Colonic mucosa (tissue), 4 donors: Measurements from ENCODE around the gene CILP2. TPM values are rescaled to one million over a fixed set of nuclear protein-coding genes. Genes with fewer than 3 reads are reported as not detected.

Experiments
- DNase-seq: peaks from one replicate; pipeline ENCODE4 v3.0.0-alpha.2; 2020
- H3K27ac ChIP-seq: fragments of 200-600 bp; one replicate; pipeline ENCODE4 v1.8.0; 2021
- H3K27me3 ChIP-seq: fragments of 200-600 bp; one replicate; pipeline ENCODE4 v1.8.0; 2021
- H3K36me3 ChIP-seq: fragments of 200-600 bp; one replicate; pipeline ENCODE4 v1.8.0; 2021
- H3K4me1 ChIP-seq: fragments of 200-600 bp; one replicate; pipeline ENCODE4 v1.8.0; 2021; ENCODE audit warnings: mild to moderate bottlenecking
- H3K4me3 ChIP-seq: fragments of 200-600 bp; one replicate; pipeline ENCODE4 v1.8.0; 2021
- H3K9ac ChIP-seq, 2 donors: one replicate each; pipeline ENCODE4 v1.7.0; 2013; ENCODE audit warnings: control low read depth in 2 of 2, low read depth in 2 of 2, low read length in 2 of 2
- H3K9me3 ChIP-seq: fragments of 200-600 bp; one replicate; pipeline ENCODE4 v1.8.0; 2021
- CTCF ChIP-seq: fragments of 200-600 bp; IDR thresholded peaks from one replicate; pipeline ENCODE4 v1.8.0; 2022; ENCODE audit warnings: antibody characterized with exemption, mild to moderate bottlenecking
- intact Hi-C: fragments of 100-400 bp; cut with DNase I; formaldehyde crosslinking; loops from one replicate; pipeline ENCODE4 v1.14.1; 2022
- total RNA-seq, 2 donors: library from RNA; stranded (reverse); fragmentation: NEBNext Ultra II Directional in 1 of 2; extraction: Animal tissue kit (Norgen Biotek cat#: 25700) in 1 of 2; gene quantifications; one replicate each; pipeline ENCODE4 v1.2.1, GENCODE V29; 2021
- donor health status: healthy.
- donor health status: DM: no; HTN: no; CAD: no.
- donor health status: DM: no; HTN: no; CAD: no.

CILP2 gene
- total RNA-seq, 2 donors from 2014 or later: 0.05 to 0.35 TPM

GRCh38 chr19:19563348-19563848 lies 25.3 kb downstream of the CILP2 start:
- Histone ChIP-seq H3K27me3 (no peaks in the 10 kb centered on the region), H3K9ac (no peak overlapping the region), H3K27ac (no peak overlapping the region), H3K4me1 (no peaks in the 10 kb centered on the region), H3K4me3 (no peak overlapping the region), H3K9me3 (no peaks in the 10 kb centered on the region), H3K36me3 (no peaks in the 10 kb centered on the region)
- intact Hi-C loops: no loop called here
- no peak for DNase-seq
- no peak for TF ChIP-seq CTCF

- TF ChIP-seq CTCF: no peak
- no peak for DNase-seq
- Histone ChIP-seq H3K4me3 (no peak overlapping the region), H3K36me3 (no peaks in the 10 kb centered on the region), H3K27me3 (no peaks in the 10 kb centered on the region), H3K4me1 (no peaks in the 10 kb centered on the region), H3K27ac (no peak overlapping the region), H3K9me3 (no peaks in the 10 kb centered on the region), H3K9ac (no peak overlapping the region)
- intact Hi-C loops: no loop called here
Observed at GRCh38 chr19:19566306-19566705, 28.2 kb downstream of the CILP2 start.

GRCh38 chr19:19567391-19567790 lies 29.3 kb downstream of the CILP2 start:
- no peaks in the 10 kb centered on the region for H3K27me3 ChIP-seq
- H3K4me1 ChIP-seq: no peaks in the 10 kb centered on the region
- no peak overlapping the region for H3K27ac ChIP-seq
- H3K9me3 ChIP-seq: no peaks in the 10 kb centered on the region
- intact Hi-C loops: no loop called here
- H3K9ac ChIP-seq: no peak overlapping the region
- H3K36me3 ChIP-seq: no peaks in the 10 kb centered on the region
- no peak overlapping the region for H3K4me3 ChIP-seq
- no peak for TF ChIP-seq CTCF
- DNase-seq: no peak

- no peak for DNase-seq
- Histone ChIP-seq H3K9ac (no peak overlapping the region), H3K36me3 (no peaks in the 10 kb centered on the region), H3K9me3 (no peaks in the 10 kb centered on the region), H3K27ac (no peak overlapping the region), H3K27me3 (no peaks in the 10 kb centered on the region), H3K4me1 (no peaks in the 10 kb centered on the region), H3K4me3 (no peak overlapping the region)
- intact Hi-C loops: no loop called here
- no peak for TF ChIP-seq CTCF
Observed at GRCh38 chr19:19568802-19569756, 31.0 kb downstream of the CILP2 start.

GRCh38 chr19:19570571-19570970 lies 32.5 kb downstream of the CILP2 start:
- intact Hi-C loops: no loop called here
- DNase-seq: no peak
- Histone ChIP-seq H3K9me3 (no peaks in the 10 kb centered on the region), H3K4me1 (no peaks in the 10 kb centered on the region), H3K27me3 (no peaks in the 10 kb centered on the region), H3K4me3 (no peak overlapping the region), H3K36me3 (no peaks in the 10 kb centered on the region), H3K27ac (no peak overlapping the region), H3K9ac (no peak overlapping the region)
- no peak for TF ChIP-seq CTCF
